Dendritic cell treated with granulocyte-macrophage colony-stimulating factor and Interleukin-4, amounts not matched to agents 40 ng/mL and 50 ng/mL, for 4 days (primary cell): Measurements from ENCODE around the gene CCNI.
"Not testable (repeated sequence)": the region's sequence is repeated elsewhere in the genome, so short reads cannot be mapped to it uniquely, and the experiment has no call there.

Experiments
- H3K27ac Mint-ChIP-seq: one replicate; pipeline ENCODE4 v1.8.0; 2022; ENCODE audit warnings: mild to moderate bottlenecking, mixed read lengths
- H3K27me3 Mint-ChIP-seq: one replicate; pipeline ENCODE4 v1.8.0; 2022; ENCODE audit warnings: mild to moderate bottlenecking, mixed read lengths
- H3K36me3 Mint-ChIP-seq: one replicate; pipeline ENCODE4 v1.8.0; 2022; ENCODE audit warnings: low read depth, mixed read lengths
- H3K4me1 Mint-ChIP-seq: one replicate; pipeline ENCODE4 v1.8.0; 2022; ENCODE audit warnings: low read depth, mixed read lengths
- H3K4me3 Mint-ChIP-seq: one replicate; pipeline ENCODE4 v1.8.0; 2022; ENCODE audit warnings: mild to moderate bottlenecking, moderate library complexity, mixed read lengths
- H3K9me3 Mint-ChIP-seq: one replicate; pipeline ENCODE4 v1.8.0; 2022; ENCODE audit warnings: mixed read lengths
- intact Hi-C: fragments of 100-400 bp; cut with micrococcal nuclease; formaldehyde crosslinking; loops from one replicate; pipeline ENCODE4 v1.15.0; 2022

CCNI gene

GRCh38 chr4:77040854-77041725, 34.7 kb downstream of the CCNI start:
- Mint-ChIP-seq H3K27me3 (no peaks in the 10 kb centered on the region), H3K9me3 (no peaks in the 10 kb centered on the region), H3K27ac (peak overlapping the region; percentile 56), H3K4me3 (no peak overlapping the region), H3K4me1 (peaks cover 29% of the 10 kb centered on the region), H3K36me3 (peaks cover 48% of the 10 kb centered on the region)
- intact Hi-C loops, result loop anchor here (5.0 kb wide), 2 partner anchors 34 to 89 kb away; no protein-coding TSS in a partner anchor

- Mint-ChIP-seq H3K36me3 (peaks cover 49% of the 10 kb centered on the region), H3K27ac (peak overlapping the region; percentile 56), H3K4me3 (no peak overlapping the region), H3K9me3 (no peaks in the 10 kb centered on the region), H3K27me3 (no peaks in the 10 kb centered on the region), H3K4me1 (peaks cover 29% of the 10 kb centered on the region)
- intact Hi-C loops, result loop anchor here (5.0 kb wide), 2 partner anchors 33 to 88 kb away; no protein-coding TSS in a partner anchor
Measured at GRCh38 chr4:77040270-77040669, 35.5 kb downstream of the CCNI start.

- Mint-ChIP-seq H3K4me3 (no peak overlapping the region), H3K36me3 (peaks cover 54% of the 10 kb centered on the region), H3K4me1 (peaks cover 29% of the 10 kb centered on the region), H3K27ac (peak overlapping the region; percentile 56), H3K9me3 (no peaks in the 10 kb centered on the region), H3K27me3 (no peaks in the 10 kb centered on the region)
- intact Hi-C loops, result loop anchor here (5.0 kb wide), 2 partner anchors 32 to 87 kb away; no protein-coding TSS in a partner anchor
Measured at GRCh38 chr4:77039796-77040195, 36.0 kb downstream of the CCNI start.

GRCh38 chr4:77037736-77038135, 38.1 kb downstream of the CCNI start:
- Mint-ChIP-seq H3K4me3 (no peak overlapping the region), H3K36me3 (peaks cover 55% of the 10 kb centered on the region), H3K9me3 (no peaks in the 10 kb centered on the region), H3K27ac (no peak overlapping the region), H3K4me1 (peaks cover 23% of the 10 kb centered on the region), H3K27me3 (no peaks in the 10 kb centered on the region)
- intact Hi-C loops, result no loop called here

GRCh38 chr4:77037168-77037567, 38.6 kb downstream of the CCNI start:
- H3K27ac Mint-ChIP-seq, intact Hi-C loops, H3K4me3 Mint-ChIP-seq, H3K27me3 Mint-ChIP-seq, H3K9me3 Mint-ChIP-seq: not testable (repeated sequence)
- H3K36me3 Mint-ChIP-seq, result peaks cover 60% of the 10 kb centered on the region
- peaks cover 23% of the 10 kb centered on the region for H3K4me1 Mint-ChIP-seq

- no peaks in the 10 kb centered on the region for H3K27me3 Mint-ChIP-seq
- no peak overlapping the region for H3K27ac Mint-ChIP-seq
- intact Hi-C loops, result no loop called here
- H3K9me3 Mint-ChIP-seq, result no peaks in the 10 kb centered on the region
- peaks cover 23% of the 10 kb centered on the region for H3K4me1 Mint-ChIP-seq
- peaks cover 69% of the 10 kb centered on the region for H3K36me3 Mint-ChIP-seq
- no peak overlapping the region for H3K4me3 Mint-ChIP-seq
Measured at GRCh38 chr4:77036206-77036605, 39.6 kb downstream of the CCNI start.

GRCh38 chr4:77035153-77035552, 40.6 kb downstream of the CCNI start:
- H3K9me3 Mint-ChIP-seq, result no peaks in the 10 kb centered on the region
- no peaks in the 10 kb centered on the region for H3K27me3 Mint-ChIP-seq
- no peak overlapping the region for H3K4me3 Mint-ChIP-seq
- no peak overlapping the region for H3K27ac Mint-ChIP-seq
- intact Hi-C loops, result no loop called here
- peaks cover 80% of the 10 kb centered on the region for H3K36me3 Mint-ChIP-seq
- H3K4me1 Mint-ChIP-seq, result peaks cover 17% of the 10 kb centered on the region

- H3K27me3 Mint-ChIP-seq, result no peaks in the 10 kb centered on the region
- no peaks in the 10 kb centered on the region for H3K9me3 Mint-ChIP-seq
- H3K36me3 Mint-ChIP-seq, result peaks cover 86% of the 10 kb centered on the region
- H3K4me3 Mint-ChIP-seq, result no peak overlapping the region
- no peak overlapping the region for H3K27ac Mint-ChIP-seq
- H3K4me1 Mint-ChIP-seq, result no peaks in the 10 kb centered on the region
- intact Hi-C loops, result no loop called here
Measured at GRCh38 chr4:77031544-77031943, 44.2 kb downstream of the CCNI start.

- H3K4me3 Mint-ChIP-seq, H3K9me3 Mint-ChIP-seq, intact Hi-C loops, H3K4me1 Mint-ChIP-seq, H3K27me3 Mint-ChIP-seq, H3K27ac Mint-ChIP-seq: not testable (repeated sequence)
- H3K36me3 Mint-ChIP-seq, result peaks cover 79% of the 10 kb centered on the region
Measured at GRCh38 chr4:77029757-77030156, 46.0 kb downstream of the CCNI start.

GRCh38 chr4:77028246-77028645, 47.5 kb downstream of the CCNI start:
- Mint-ChIP-seq H3K4me1 (no peaks in the 10 kb centered on the region), H3K9me3 (no peaks in the 10 kb centered on the region), H3K27ac (no peak overlapping the region), H3K4me3 (no peak overlapping the region), H3K36me3 (peaks cover 81% of the 10 kb centered on the region), H3K27me3 (no peaks in the 10 kb centered on the region)
- intact Hi-C loops, result no loop called here

- Mint-ChIP-seq H3K4me1 (no peaks in the 10 kb centered on the region), H3K36me3 (peaks cover 77% of the 10 kb centered on the region), H3K27ac (no peak overlapping the region), H3K27me3 (no peaks in the 10 kb centered on the region), H3K9me3 (no peaks in the 10 kb centered on the region), H3K4me3 (no peak overlapping the region)
- intact Hi-C loops, result no loop called here
Measured at GRCh38 chr4:77026322-77026704, 49.5 kb downstream of the CCNI start.

- Mint-ChIP-seq H3K4me3 (no peak overlapping the region), H3K4me1 (no peaks in the 10 kb centered on the region), H3K36me3 (peaks cover 77% of the 10 kb centered on the region), H3K27ac (no peak overlapping the region), H3K9me3 (no peaks in the 10 kb centered on the region), H3K27me3 (no peaks in the 10 kb centered on the region)
- intact Hi-C loops, result no loop called here
Measured at GRCh38 chr4:77025643-77026321, 50.0 kb downstream of the CCNI start.

GRCh38 chr4:77023920-77024319, 51.9 kb downstream of the CCNI start:
- H3K9me3 Mint-ChIP-seq, result no peaks in the 10 kb centered on the region
- H3K27ac Mint-ChIP-seq, result no peak overlapping the region
- peaks cover 77% of the 10 kb centered on the region for H3K36me3 Mint-ChIP-seq
- H3K27me3 Mint-ChIP-seq, result no peaks in the 10 kb centered on the region
- H3K4me3 Mint-ChIP-seq, result no peak overlapping the region
- no peaks in the 10 kb centered on the region for H3K4me1 Mint-ChIP-seq
- intact Hi-C loops, result no loop called here

GRCh38 chr4:77022560-77023179, 53.1 kb downstream of the CCNI start:
- Mint-ChIP-seq H3K36me3 (peaks cover 68% of the 10 kb centered on the region), H3K27me3 (no peaks in the 10 kb centered on the region), H3K9me3 (no peaks in the 10 kb centered on the region), H3K4me3 (no peak overlapping the region), H3K4me1 (no peaks in the 10 kb centered on the region), H3K27ac (no peak overlapping the region)
- intact Hi-C loops, result no loop called here
